DLD1 (cell line): ENCODE data around the gene NYAP2.

Source experiments
- in situ Hi-C: cut with HindIII; loops from 2 replicates; pipeline ENCODE4 v1.10.0; 2017; ENCODE audit warnings: low sequenced_read_pairs

The NYAP2 gene

GRCh38 chr2:225612636-225613035 lies 213.1 kb downstream of the NYAP2 start:
- in situ Hi-C loops: no loop called here

GRCh38 chr2:225614915-225615314 lies 215.4 kb downstream of the NYAP2 start:
- in situ Hi-C loops: no loop called here

GRCh38 chr2:225615514-225615913 lies 216.0 kb downstream of the NYAP2 start:
- in situ Hi-C loops: no loop called here

- in situ Hi-C loops: no loop called here
These were observed 216.9 kb downstream of the NYAP2 start for GRCh38 chr2:225616372-225616771.

GRCh38 chr2:225616848-225617247 lies 217.3 kb downstream of the NYAP2 start:
- in situ Hi-C loops: no loop called here

- in situ Hi-C loops: no loop called here
These were observed 220.7 kb downstream of the NYAP2 start for GRCh38 chr2:225620227-225620626.

GRCh38 chr2:225630824-225631533 lies 231.5 kb downstream of the NYAP2 start:
- in situ Hi-C loops: no loop called here

GRCh38 chr2:225632351-225632750 lies 232.8 kb downstream of the NYAP2 start:
- in situ Hi-C loops: no loop called here

GRCh38 chr2:225636558-225636957 lies 237.0 kb downstream of the NYAP2 start:
- in situ Hi-C loops: no loop called here

GRCh38 chr2:225637259-225637658 lies 237.7 kb downstream of the NYAP2 start:
- in situ Hi-C loops: no loop called here

GRCh38 chr2:225640550-225640949 lies 241.0 kb downstream of the NYAP2 start:
- in situ Hi-C loops: no loop called here

GRCh38 chr2:225649274-225649673 lies 249.8 kb downstream of the NYAP2 start:
- in situ Hi-C loops: no loop called here

- in situ Hi-C loops: loop anchor here (10.0 kb wide), 1 partner anchor 425 kb away; no protein-coding TSS in a partner anchor
These were observed 250.5 kb downstream of the NYAP2 start for GRCh38 chr2:225650041-225650440.

GRCh38 chr2:225660262-225661131 lies 261.0 kb downstream of the NYAP2 start:
- in situ Hi-C loops: no loop called here

- in situ Hi-C loops: no loop called here
These were observed 262.6 kb downstream of the NYAP2 start for GRCh38 chr2:225662101-225662500.

- in situ Hi-C loops: no loop called here
These were observed 267.9 kb downstream of the NYAP2 start for GRCh38 chr2:225667445-225667844.

GRCh38 chr2:225668606-225669266 lies 269.2 kb downstream of the NYAP2 start:
- in situ Hi-C loops: no loop called here

GRCh38 chr2:225670111-225670974 lies 270.8 kb downstream of the NYAP2 start:
- in situ Hi-C loops: no loop called here

- in situ Hi-C loops: no loop called here
These were observed 279.3 kb downstream of the NYAP2 start for GRCh38 chr2:225678792-225679191.

- in situ Hi-C loops: no loop called here
These were observed 283.7 kb downstream of the NYAP2 start for GRCh38 chr2:225683258-225683657.

GRCh38 chr2:225690153-225690552 lies 290.6 kb downstream of the NYAP2 start:
- in situ Hi-C loops: no loop called here
